T-cell (primary cell): ENCODE results near the gene ERC2. TPM values are rescaled to one million over a fixed set of nuclear protein-coding genes. Genes with fewer than 3 reads are reported as not detected.

Experiments used
- ATAC-seq, 4 experiments: fragments of 200-7000 bp in 3 of 4; fragments of 150-1000 bp in 1 of 4; cut with Tn5 transposase; replicated peaks in 1 of 4; 1 replicate in 3 of 4; 2 replicates in 1 of 4; pipeline ENCODE4 v1.10.0; 2021; ENCODE audit warnings: moderate library complexity in 3 of 4, mild to moderate bottlenecking in 2 of 4, moderate number of reproducible peaks in 1 of 4
- CTCF ChIA-PET, 2 donors: fragments of 300-600 bp; sonication (Branson Sonifier 250); formaldehyde crosslinking; loops; one replicate each; lab custom pipeline; 2022; ENCODE audit warnings: antibody characterized with exemption in 2 of 2; lab: Charles Lee
- POLR2A ChIA-PET, 2 donors: fragments of 300-600 bp; sonication (Branson Sonifier 250); formaldehyde crosslinking; loops; one replicate each; lab custom pipeline; 2022; ENCODE audit warnings: antibody characterized with exemption in 2 of 2; lab: Charles Lee
- DNase-seq, 35 experiments: peaks; one replicate each; pipeline versions ENCODE4 v3.0.0 to v3.0.0-alpha.2; 2013 to 2023
- H3K27ac ChIP-seq: one replicate; pipeline ENCODE4 v1.5.1; 2013; ENCODE audit warnings: low read length
- H3K27me3 ChIP-seq, 2 experiments: replicated peaks in 1 of 2; 1 replicate in 1 of 2; 2 replicates in 1 of 2; pipeline versions ENCODE4 v1.6.1 to v1.7.0; 2013; ENCODE audit warnings: low read length in 1 of 2, mixed read lengths in 1 of 2; ENCODE audit not compliant: control insufficient read depth in 2 of 2, insufficient read depth in 2 of 2; ENCODE audit errors: extremely low read depth in 1 of 2
- H3K36me3 ChIP-seq, 2 donors: 1 replicate in 1 of 2; 2 replicates in 1 of 2; pipeline versions ENCODE4 v1.6.1 to v1.7.0; 2013; ENCODE audit warnings: low read length in 1 of 2; ENCODE audit not compliant: control insufficient read depth in 2 of 2, insufficient read depth in 1 of 2; ENCODE audit errors: extremely low read depth in 1 of 2
- H3K4me1 ChIP-seq, 2 experiments: 1 replicate in 1 of 2; 2 replicates in 1 of 2; pipeline versions ENCODE4 v1.6.1 to v1.7.0; 2013; ENCODE audit warnings: low read length in 2 of 2, mixed read lengths in 1 of 2; ENCODE audit not compliant: insufficient read depth in 2 of 2, control insufficient read depth in 1 of 2; ENCODE audit errors: extremely low read depth in 1 of 2
- H3K4me3 ChIP-seq, 2 donors: 1 replicate in 1 of 2; 2 replicates in 1 of 2; pipeline versions ENCODE4 v1.5.1 to v1.7.0; 2013; ENCODE audit warnings: mild to moderate bottlenecking in 2 of 2, low read length in 1 of 2, moderate library complexity in 1 of 2; ENCODE audit not compliant: control insufficient read depth in 1 of 2; ENCODE audit errors: extremely low read depth in 1 of 2
- H3K9me3 ChIP-seq: 2 replicates; pipeline ENCODE4 v1.7.0; 2013
- H3K27ac Mint-ChIP-seq, 2 donors: one replicate each; pipeline ENCODE4 v1.8.0; 2020 to 2021; ENCODE audit warnings: mild to moderate bottlenecking in 2 of 2, mixed read lengths in 2 of 2
- H3K27me3 Mint-ChIP-seq, 2 donors: one replicate each; pipeline ENCODE4 v1.8.0; 2021 to 2022; ENCODE audit warnings: mixed read lengths in 2 of 2
- H3K36me3 Mint-ChIP-seq: one replicate; pipeline ENCODE4 v1.8.0; 2021; ENCODE audit warnings: mixed read lengths
- H3K4me1 Mint-ChIP-seq, 3 donors: one replicate each; pipeline ENCODE4 v1.8.0; 2020 to 2022; ENCODE audit warnings: mixed read lengths in 3 of 3, mild to moderate bottlenecking in 1 of 3
- H3K4me3 Mint-ChIP-seq, 3 donors: one replicate each; pipeline ENCODE4 v1.8.0; 2020 to 2022; ENCODE audit warnings: mild to moderate bottlenecking in 3 of 3, mixed read lengths in 3 of 3, moderate library complexity in 3 of 3
- H3K9me3 Mint-ChIP-seq, 3 donors: one replicate each; pipeline ENCODE4 v1.8.0; 2020 to 2022; ENCODE audit warnings: mixed read lengths in 3 of 3
- WGBS: methylation state at CpG from one replicate; pipeline ENCODE4 v1.1.5; 2013; ENCODE audit warnings: missing lambda C conversion rate; ENCODE audit not compliant: insufficient coverage; 5-methylcytosine and 5-hydroxymethylcytosine counted together
- total RNA-seq, 35 experiments: library from RNA in 6 of 35; stranded (reverse) in 6 of 35; fragments of 120-200 nt in 1 of 35; gene quantifications; one replicate each; pipeline versions ENCODE4 v1.2.1 to v1.2.4 and lab custom pipeline; 2013 to 2026

Gene ERC2
- total RNA-seq, 5 donors from 2014 or later (not counting 1 experiment from before 2014, with no cell fraction given) = not detected

GRCh38 chr3:55807210-55807609 lies 661.1 kb downstream of the ERC2 start:
- no CpG with 5 or more reads among the region's 1 CpG for WGBS
- ChIA-PET POLR2A (no interaction called here), CTCF (no interaction called here)
- no peaks in the 10 kb centered on the region for H3K27me3 ChIP-seq
- H3K4me1 ChIP-seq = no peaks in the 10 kb centered on the region
- peaks cover 0 to 9% (median 3%) of the 10 kb centered on the region in 3 donors for H3K9me3 Mint-ChIP-seq
- H3K4me3 ChIP-seq = no peak overlapping the region
- H3K27me3 Mint-ChIP-seq = no peaks in the 10 kb centered on the region
- no peaks in the 10 kb centered on the region for H3K36me3 ChIP-seq
- DNase-seq = no peak
- H3K27ac ChIP-seq = no peak overlapping the region
- ATAC-seq = no peak
- no peak overlapping the region for H3K4me3 Mint-ChIP-seq
- H3K9me3 ChIP-seq = no peaks in the 10 kb centered on the region
- no peaks in the 10 kb centered on the region for H3K36me3 Mint-ChIP-seq
- no peak overlapping the region for H3K27ac Mint-ChIP-seq
- H3K4me1 Mint-ChIP-seq = no peaks in the 10 kb centered on the region

GRCh38 chr3:55805169-55805568 lies 663.1 kb downstream of the ERC2 start:
- Mint-ChIP-seq H3K27me3 (no peaks in the 10 kb centered on the region), H3K36me3 (no peaks in the 10 kb centered on the region), H3K27ac (no peak overlapping the region), H3K4me3 (no peak overlapping the region), H3K4me1 (no peaks in the 10 kb centered on the region), H3K9me3 (peaks cover 3 to 12% (median 4%) of the 10 kb centered on the region in 3 donors)
- H3K27ac ChIP-seq = no peak overlapping the region
- no peak for ATAC-seq
- H3K27me3 ChIP-seq = no peaks in the 10 kb centered on the region
- H3K36me3 ChIP-seq = no peaks in the 10 kb centered on the region
- H3K4me3 ChIP-seq = no peak overlapping the region
- ChIA-PET POLR2A (no interaction called here), CTCF (no interaction called here)
- WGBS = no CpG with 5 or more reads among the region's 2 CpGs
- H3K4me1 ChIP-seq = no peaks in the 10 kb centered on the region
- no peaks in the 10 kb centered on the region for H3K9me3 ChIP-seq
- no peak for DNase-seq

GRCh38 chr3:55804170-55805095 lies 663.8 kb downstream of the ERC2 start:
- Mint-ChIP-seq H3K27ac (no peak overlapping the region), H3K27me3 (no peaks in the 10 kb centered on the region), H3K4me3 (no peak overlapping the region), H3K9me3 (peaks cover 3 to 12% (median 4%) of the 10 kb centered on the region in 3 donors), H3K36me3 (no peaks in the 10 kb centered on the region), H3K4me1 (no peaks in the 10 kb centered on the region)
- ChIA-PET CTCF (no interaction called here), POLR2A (no interaction called here)
- WGBS = 79% methylated on average over 3 of the region's 7 CpGs
- H3K9me3 ChIP-seq = no peaks in the 10 kb centered on the region
- no peaks in the 10 kb centered on the region for H3K27me3 ChIP-seq
- no peaks in the 10 kb centered on the region for H3K36me3 ChIP-seq
- H3K27ac ChIP-seq = no peak overlapping the region
- no peak for ATAC-seq
- no peak for DNase-seq
- H3K4me3 ChIP-seq = no peak overlapping the region
- H3K4me1 ChIP-seq = no peaks in the 10 kb centered on the region

DNA sequence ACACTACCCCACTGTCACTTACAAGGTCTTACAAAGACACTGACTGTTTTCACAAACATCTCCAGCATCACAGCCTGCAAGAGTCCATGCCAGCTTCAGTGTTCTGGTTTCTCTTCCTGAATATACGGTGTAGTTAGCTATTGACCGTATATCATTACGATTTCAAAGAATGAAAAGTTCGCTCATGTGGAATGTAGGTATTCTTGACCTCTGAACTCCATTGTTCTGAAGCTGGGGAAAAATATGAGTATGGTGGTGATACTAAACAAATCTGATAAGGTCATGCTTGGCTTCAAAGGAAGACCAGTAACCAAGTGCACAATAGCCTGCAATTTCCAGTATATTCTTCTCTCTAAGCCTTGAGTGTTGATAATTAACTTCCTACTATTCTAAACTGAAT lies 665.5 kb downstream of the ERC2 start:
- H3K36me3 ChIP-seq = no peaks in the 10 kb centered on the region
- ChIA-PET POLR2A (no interaction called here), CTCF (no interaction called here)
- H3K27me3 ChIP-seq = no peaks in the 10 kb centered on the region
- no peak overlapping the region for H3K4me3 Mint-ChIP-seq
- no peak overlapping the region for H3K4me3 ChIP-seq
- ATAC-seq (no peak), DNase-seq (no peak)
- no peaks in the 10 kb centered on the region for H3K27me3 Mint-ChIP-seq
- H3K4me1 Mint-ChIP-seq = no peaks in the 10 kb centered on the region
- no peaks in the 10 kb centered on the region for H3K9me3 ChIP-seq
- H3K4me1 ChIP-seq = no peaks in the 10 kb centered on the region
- no peaks in the 10 kb centered on the region for H3K36me3 Mint-ChIP-seq
- H3K27ac Mint-ChIP-seq = no peak overlapping the region
- WGBS = no CpG with 5 or more reads among the region's 4 CpGs
- peaks cover 3 to 14% (median 7%) of the 10 kb centered on the region in 3 donors for H3K9me3 Mint-ChIP-seq
- H3K27ac ChIP-seq = no peak overlapping the region

GRCh38 chr3:55801676-55802075 lies 666.6 kb downstream of the ERC2 start:
- Mint-ChIP-seq H3K4me1 (no peaks in the 10 kb centered on the region), H3K36me3 (no peaks in the 10 kb centered on the region), H3K4me3 (no peak overlapping the region), H3K27me3 (no peaks in the 10 kb centered on the region), H3K9me3 (peaks cover 2 to 16% (median 12%) of the 10 kb centered on the region in 3 donors), H3K27ac (no peak overlapping the region)
- ChIA-PET POLR2A (no interaction called here), CTCF (no interaction called here)
- Histone ChIP-seq H3K27me3 (no peaks in the 10 kb centered on the region), H3K9me3 (no peaks in the 10 kb centered on the region), H3K36me3 (no peaks in the 10 kb centered on the region), H3K27ac (no peak overlapping the region), H3K4me1 (no peaks in the 10 kb centered on the region), H3K4me3 (no peak overlapping the region)
- no CpG with 5 or more reads among the region's 2 CpGs for WGBS
- DNase-seq = no peak
- ATAC-seq = no peak

- no peak overlapping the region for H3K4me3 ChIP-seq
- no peaks in the 10 kb centered on the region for H3K4me1 ChIP-seq
- DNase-seq (no peak), ATAC-seq (no peak)
- peaks cover 2 to 16% (median 12%) of the 10 kb centered on the region in 3 donors for H3K9me3 Mint-ChIP-seq
- CTCF ChIA-PET = no interaction called here
- H3K4me1 Mint-ChIP-seq = no peaks in the 10 kb centered on the region
- no peak overlapping the region for H3K27ac Mint-ChIP-seq
- H3K9me3 ChIP-seq = no peaks in the 10 kb centered on the region
- 68% methylated on average over 2 of the region's 3 CpGs for WGBS
- H3K36me3 Mint-ChIP-seq = no peaks in the 10 kb centered on the region
- H3K4me3 Mint-ChIP-seq = no peak overlapping the region
- POLR2A ChIA-PET = no interaction called here
- H3K27ac ChIP-seq = no peak overlapping the region
- H3K36me3 ChIP-seq = no peaks in the 10 kb centered on the region
- H3K27me3 Mint-ChIP-seq = peaks cover 0 to under 1% of the 10 kb centered on the region in 2 donors
- H3K27me3 ChIP-seq = no peaks in the 10 kb centered on the region
Measured at GRCh38 chr3:55801068-55801467, 667.2 kb downstream of the ERC2 start.
